Astrocyte (in vitro differentiated cells and primary cell): Measurements from ENCODE around the gene FASLG. TPM values are rescaled to one million over a fixed set of nuclear protein-coding genes. Genes with fewer than 3 reads are reported as not detected.
"Not testable (repeated sequence)": the region's sequence is repeated elsewhere in the genome, so short reads cannot be mapped to it uniquely, and the experiment has no call there.

ENCODE experiments used
- DNase-seq: peaks from one replicate; pipeline ENCODE4 v3.0.0-alpha.2; 2010; ENCODE audit warnings: low read depth
- FAIRE-seq: peaks from 2 replicates; lab custom pipeline; 2011; peaks lifted over from hg19 to GRCh38; lab: Jason Lieb, UNC
- H2AFZ ChIP-seq: 2 replicates; pipeline ENCODE4 v1.6.0; 2012; ENCODE audit warnings: low read depth, low read length, inconsistent platforms
- H3K27ac ChIP-seq: 2 replicates; pipeline ENCODE4 v1.5.1; 2011; ENCODE audit warnings: low read depth, low read length, inconsistent platforms
- H3K27me3 ChIP-seq: 2 replicates; pipeline ENCODE4 v1.6.0; 2011; ENCODE audit warnings: low read length, inconsistent platforms; ENCODE audit not compliant: insufficient read depth
- H3K36me3 ChIP-seq: 2 replicates; pipeline ENCODE4 v1.5.1; 2011; ENCODE audit warnings: low read length, inconsistent platforms; ENCODE audit not compliant: insufficient read depth
- H3K4me1 ChIP-seq: 2 replicates; pipeline ENCODE4 v1.5.1; 2011; ENCODE audit warnings: low read length, inconsistent platforms; ENCODE audit not compliant: insufficient read depth
- H3K4me2 ChIP-seq: 2 replicates; pipeline ENCODE4 v1.6.0; 2012; ENCODE audit warnings: low read length, inconsistent platforms
- H3K4me3 ChIP-seq: 2 replicates; pipeline ENCODE4 v1.5.1; 2011; ENCODE audit warnings: low read depth, mild to moderate bottlenecking, low read length, inconsistent platforms; ENCODE audit not compliant: insufficient read depth
- H3K79me2 ChIP-seq: 2 replicates; pipeline ENCODE4 v1.6.0; 2012; ENCODE audit warnings: mild to moderate bottlenecking, low read length, inconsistent platforms; ENCODE audit not compliant: insufficient read depth
- H3K9ac ChIP-seq: 2 replicates; pipeline ENCODE4 v1.6.0; 2012; ENCODE audit warnings: mild to moderate bottlenecking, low read length, inconsistent platforms
- H3K9me3 ChIP-seq: 2 replicates; pipeline ENCODE4 v1.5.1; 2012; ENCODE audit warnings: low read depth, mild to moderate bottlenecking, low read length, inconsistent platforms; ENCODE audit not compliant: insufficient read depth
- H4K20me1 ChIP-seq: 2 replicates; pipeline ENCODE4 v1.6.0; 2012; ENCODE audit warnings: low read length, inconsistent platforms; ENCODE audit not compliant: insufficient read depth
- H3K27ac Mint-ChIP-seq: one replicate; pipeline ENCODE4 v1.8.0; 2021; ENCODE audit warnings: mild to moderate bottlenecking, mixed read lengths; ENCODE audit not compliant: unreplicated experiment
- H3K27me3 Mint-ChIP-seq: one replicate; pipeline ENCODE4 v1.8.0; 2021; ENCODE audit warnings: low read depth, mixed read lengths; ENCODE audit not compliant: unreplicated experiment
- H3K36me3 Mint-ChIP-seq: one replicate; pipeline ENCODE4 v1.8.0; 2021; ENCODE audit warnings: low read depth, mixed read lengths; ENCODE audit not compliant: unreplicated experiment
- H3K4me1 Mint-ChIP-seq: one replicate; pipeline ENCODE4 v1.8.0; 2021; ENCODE audit warnings: low read depth, mixed read lengths; ENCODE audit not compliant: unreplicated experiment
- H3K4me3 Mint-ChIP-seq: one replicate; pipeline ENCODE4 v1.8.0; 2021; ENCODE audit warnings: mild to moderate bottlenecking, moderate library complexity, mixed read lengths; ENCODE audit not compliant: unreplicated experiment
- H3K9me3 Mint-ChIP-seq: one replicate; pipeline ENCODE4 v1.8.0; 2021; ENCODE audit warnings: mild to moderate bottlenecking, mixed read lengths; ENCODE audit not compliant: unreplicated experiment
- EZH2 ChIP-seq: IDR thresholded peaks from 2 replicates; pipeline ENCODE4 v1.6.1; 2012; ENCODE audit warnings: mild to moderate bottlenecking, low read length, inconsistent platforms; ENCODE audit not compliant: insufficient read depth
- total RNA-seq: library from RNA; stranded (reverse); gene quantifications from 2 replicates; pipeline ENCODE4 v1.2.1, GENCODE V29; 2021
- TF ChIP-seq, protein P1 (sequence below): IDR thresholded peaks from 2 replicates; pipeline ENCODE4 v1.5.1; 2011; ENCODE audit warnings: low read depth, mild to moderate bottlenecking, inconsistent platforms, low read length, moderate library complexity; ENCODE audit not compliant: insufficient read depth

FASLG gene
- total RNA-seq, 1 donor from 2014 or later = not detected

DNA sequence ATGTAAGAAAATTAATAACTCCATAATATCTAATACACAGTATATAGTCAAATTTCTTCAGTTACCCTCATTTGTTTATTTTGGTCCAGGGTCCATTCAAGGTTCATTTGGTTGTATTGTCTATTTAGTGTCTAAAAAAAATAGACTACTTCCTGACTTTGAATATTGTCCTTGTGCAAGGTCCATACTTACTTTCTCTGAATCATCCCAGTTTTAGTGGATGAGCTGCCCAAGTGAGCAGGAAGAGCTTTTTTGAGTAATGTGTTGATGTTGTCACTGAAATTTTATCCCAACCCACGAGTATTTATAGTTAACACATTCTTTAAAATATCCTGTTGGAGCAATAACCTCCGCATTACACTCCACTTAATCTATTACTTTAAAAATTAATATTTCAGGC, 45.6 kb upstream of the FASLG start:
- no peak overlapping the region for H3K4me3 ChIP-seq
- no peaks in the 10 kb centered on the region for H3K36me3 ChIP-seq
- H3K4me2 ChIP-seq = no peak overlapping the region
- H3K79me2 ChIP-seq = no peaks in the 10 kb centered on the region
- no peak overlapping the region for H3K9ac ChIP-seq
- no peaks in the 10 kb centered on the region for H3K27me3 ChIP-seq
- Mint-ChIP-seq H3K27ac (no peak overlapping the region), H3K9me3 (peaks cover 28% of the 10 kb centered on the region), H3K4me1 (peaks cover under 1% of the 10 kb centered on the region), H3K27me3 (no peaks in the 10 kb centered on the region), H3K4me3 (no peak overlapping the region), H3K36me3 (peaks cover 7% of the 10 kb centered on the region)
- no peak overlapping the region for H2AFZ ChIP-seq
- TF ChIP-seq EZH2 = no peak
- TF ChIP-seq, protein P1, sequence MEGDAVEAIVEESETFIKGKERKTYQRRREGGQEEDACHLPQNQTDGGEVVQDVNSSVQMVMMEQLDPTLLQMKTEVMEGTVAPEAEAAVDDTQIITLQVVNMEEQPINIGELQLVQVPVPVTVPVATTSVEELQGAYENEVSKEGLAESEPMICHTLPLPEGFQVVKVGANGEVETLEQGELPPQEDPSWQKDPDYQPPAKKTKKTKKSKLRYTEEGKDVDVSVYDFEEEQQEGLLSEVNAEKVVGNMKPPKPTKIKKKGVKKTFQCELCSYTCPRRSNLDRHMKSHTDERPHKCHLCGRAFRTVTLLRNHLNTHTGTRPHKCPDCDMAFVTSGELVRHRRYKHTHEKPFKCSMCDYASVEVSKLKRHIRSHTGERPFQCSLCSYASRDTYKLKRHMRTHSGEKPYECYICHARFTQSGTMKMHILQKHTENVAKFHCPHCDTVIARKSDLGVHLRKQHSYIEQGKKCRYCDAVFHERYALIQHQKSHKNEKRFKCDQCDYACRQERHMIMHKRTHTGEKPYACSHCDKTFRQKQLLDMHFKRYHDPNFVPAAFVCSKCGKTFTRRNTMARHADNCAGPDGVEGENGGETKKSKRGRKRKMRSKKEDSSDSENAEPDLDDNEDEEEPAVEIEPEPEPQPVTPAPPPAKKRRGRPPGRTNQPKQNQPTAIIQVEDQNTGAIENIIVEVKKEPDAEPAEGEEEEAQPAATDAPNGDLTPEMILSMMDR = no peak
- no peaks in the 10 kb centered on the region for H4K20me1 ChIP-seq
- no peak overlapping the region for H3K27ac ChIP-seq
- no peaks in the 10 kb centered on the region for H3K4me1 ChIP-seq
- no peak for DNase-seq
- no peak for FAIRE-seq
- H3K9me3 ChIP-seq = no peaks in the 10 kb centered on the region

DNA sequence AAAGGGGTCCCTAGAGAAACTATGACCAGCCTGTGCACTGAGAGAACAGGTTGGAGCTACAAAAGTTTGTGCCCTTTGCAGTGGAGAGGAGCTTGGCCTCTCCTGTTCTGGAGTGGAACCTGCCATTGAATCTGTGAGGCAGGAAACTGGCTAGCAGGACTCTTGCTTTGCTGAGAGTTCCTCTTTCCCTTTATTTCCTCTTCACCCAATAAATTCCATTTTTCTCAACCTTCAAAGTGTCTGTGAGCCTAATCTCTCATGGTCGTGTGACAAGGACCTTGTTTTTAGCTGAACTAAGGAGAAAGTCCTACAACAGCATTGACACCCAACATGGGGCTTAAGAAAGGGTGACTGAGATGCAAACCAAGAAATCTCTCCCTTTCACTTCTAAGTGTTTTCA, 42.7 kb upstream of the FASLG start:
- H3K36me3 Mint-ChIP-seq = peaks cover 13% of the 10 kb centered on the region
- Histone ChIP-seq H3K36me3 (no peaks in the 10 kb centered on the region), H3K9ac (no peak overlapping the region), H3K4me3 (no peak overlapping the region), H3K4me2 (no peak overlapping the region), H3K4me1 (no peaks in the 10 kb centered on the region), H3K79me2 (no peaks in the 10 kb centered on the region), H3K27me3 (no peaks in the 10 kb centered on the region), H3K27ac (no peak overlapping the region), H4K20me1 (no peaks in the 10 kb centered on the region), H3K9me3 (peaks cover 9% of the 10 kb centered on the region), H2AFZ (no peak overlapping the region)
- FAIRE-seq (no peak), DNase-seq (no peak)
- H3K4me3 Mint-ChIP-seq = no peak overlapping the region
- no peaks in the 10 kb centered on the region for H3K4me1 Mint-ChIP-seq
- no peak overlapping the region for H3K27ac Mint-ChIP-seq
- H3K27me3 Mint-ChIP-seq = no peaks in the 10 kb centered on the region
- H3K9me3 Mint-ChIP-seq = peaks cover 50% of the 10 kb centered on the region
- TF ChIP-seq EZH2 = no peak
- TF ChIP-seq, protein P1 = no peak

DNA sequence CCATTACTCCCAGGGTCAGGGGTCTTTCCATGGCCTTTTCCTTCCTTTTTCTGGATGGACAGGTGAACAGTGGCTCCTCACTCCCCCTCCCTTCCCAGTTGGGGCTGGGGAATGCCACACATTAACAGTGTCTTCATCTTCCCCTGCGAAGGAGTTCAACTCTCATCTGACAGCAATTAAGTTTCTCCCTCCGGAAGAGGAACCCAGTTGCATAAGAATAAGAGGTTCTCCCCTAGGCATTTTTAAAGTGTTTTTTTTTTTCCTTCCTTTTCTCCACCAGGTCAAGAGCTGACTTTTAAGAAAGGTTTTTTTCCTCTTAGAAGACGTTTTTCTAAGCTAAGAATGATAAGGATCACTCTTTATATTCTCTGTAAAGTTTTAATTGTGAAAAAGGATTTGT, 42.3 kb upstream of the FASLG start:
- no peak overlapping the region for H3K27ac Mint-ChIP-seq
- no peak overlapping the region for H2AFZ ChIP-seq
- no peaks in the 10 kb centered on the region for H3K27me3 Mint-ChIP-seq
- DNase-seq = no peak
- TF ChIP-seq, protein P1 = no peak
- TF ChIP-seq EZH2 = no peak
- no peak overlapping the region for H3K4me2 ChIP-seq
- H3K4me1 ChIP-seq = no peaks in the 10 kb centered on the region
- H3K4me1 Mint-ChIP-seq = no peaks in the 10 kb centered on the region
- peaks cover 13% of the 10 kb centered on the region for H3K36me3 Mint-ChIP-seq
- no peak overlapping the region for H3K4me3 Mint-ChIP-seq
- no peak overlapping the region for H3K4me3 ChIP-seq
- no peak overlapping the region for H3K9ac ChIP-seq
- peaks cover 9% of the 10 kb centered on the region for H3K9me3 ChIP-seq
- H3K79me2 ChIP-seq = no peaks in the 10 kb centered on the region
- H3K27ac ChIP-seq = no peak overlapping the region
- no peaks in the 10 kb centered on the region for H3K36me3 ChIP-seq
- H3K27me3 ChIP-seq = no peaks in the 10 kb centered on the region
- H3K9me3 Mint-ChIP-seq = peaks cover 55% of the 10 kb centered on the region
- FAIRE-seq = no peak
- no peaks in the 10 kb centered on the region for H4K20me1 ChIP-seq

DNA sequence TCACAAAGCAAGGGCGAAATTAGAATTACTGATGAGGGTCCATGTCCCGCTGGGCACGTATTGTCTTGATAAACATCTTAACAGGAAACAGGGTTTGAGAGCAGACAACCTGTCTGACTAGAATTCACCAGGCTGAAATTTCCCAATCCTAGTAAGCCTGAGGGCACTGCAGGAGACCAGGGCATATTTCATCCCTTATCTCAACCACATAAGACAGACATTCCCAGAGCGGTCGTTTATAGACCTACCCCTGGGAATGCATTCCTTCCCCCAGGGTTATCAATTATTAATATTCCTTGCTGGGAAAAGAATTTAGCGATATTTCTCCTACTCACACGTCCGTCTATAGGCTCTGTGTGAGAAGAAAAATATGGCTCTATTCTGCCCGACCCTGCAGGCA, 38.3 kb upstream of the FASLG start:
- not testable (repeated sequence) for H3K4me2 ChIP-seq, H3K36me3 Mint-ChIP-seq, H3K27ac ChIP-seq, H3K27me3 Mint-ChIP-seq, H2AFZ ChIP-seq, H3K4me3 ChIP-seq, H3K4me1 Mint-ChIP-seq, H3K79me2 ChIP-seq, DNase-seq, H4K20me1 ChIP-seq, H3K36me3 ChIP-seq, H3K9me3 ChIP-seq, FAIRE-seq, H3K27me3 ChIP-seq, H3K4me3 Mint-ChIP-seq, H3K27ac Mint-ChIP-seq, H3K9ac ChIP-seq, H3K4me1 ChIP-seq
- H3K9me3 Mint-ChIP-seq = peaks cover 55% of the 10 kb centered on the region
